ENCODE results near the gene NDUFAF4.

Gene NDUFAF4

DNA sequence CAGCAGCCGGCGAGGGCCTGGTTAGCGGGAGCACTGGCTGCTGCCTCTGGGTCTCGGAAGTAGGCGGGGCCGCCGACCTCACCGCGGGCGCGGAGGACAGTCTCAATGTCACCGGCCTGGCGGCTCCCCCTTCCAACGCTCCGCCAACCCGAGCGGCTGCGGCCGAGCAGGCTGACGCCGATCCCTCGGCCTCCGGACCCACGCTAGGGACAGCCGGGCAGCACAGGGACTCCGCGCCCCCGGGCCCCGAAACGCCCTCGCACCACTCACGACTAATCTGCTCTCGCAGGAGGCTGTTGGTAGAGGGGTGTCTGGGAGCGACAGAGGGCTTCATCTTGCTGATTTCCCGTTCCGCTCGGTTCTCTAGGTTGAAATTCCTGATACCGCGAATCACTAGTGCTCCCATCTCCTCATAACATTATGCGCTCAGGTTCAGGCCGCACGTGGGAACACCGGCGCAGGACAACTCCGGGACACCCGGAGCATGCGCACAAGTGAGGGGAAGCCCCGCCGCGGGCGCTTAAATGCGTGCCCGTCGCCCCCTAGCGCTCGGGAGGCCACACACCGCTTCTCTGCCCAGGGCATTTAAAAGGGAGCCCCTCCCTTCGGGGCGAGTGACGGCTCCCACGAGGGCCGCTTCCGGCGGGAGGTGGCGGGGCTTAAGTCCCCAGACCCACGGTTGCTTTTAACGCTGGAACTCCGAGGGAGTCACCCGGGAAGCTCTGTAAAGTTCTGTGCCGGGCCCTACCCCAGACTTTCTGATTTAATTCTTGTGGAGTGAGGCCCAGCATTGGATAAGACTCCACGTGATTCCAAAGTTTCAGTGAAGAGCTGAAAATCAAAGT, at the start of gene NDUFAF4:
TSS of gene NDUFAF4 (minus strand) at position 496 of the 845 bp plus-strand sequence. CDS start at position 406, 90 bp downstream.
- peak; percentile 90 to 93 for DNase-seq (ENCODE audit: low read depth in 1 of 2, low spot score in 1 of 2)

DNA sequence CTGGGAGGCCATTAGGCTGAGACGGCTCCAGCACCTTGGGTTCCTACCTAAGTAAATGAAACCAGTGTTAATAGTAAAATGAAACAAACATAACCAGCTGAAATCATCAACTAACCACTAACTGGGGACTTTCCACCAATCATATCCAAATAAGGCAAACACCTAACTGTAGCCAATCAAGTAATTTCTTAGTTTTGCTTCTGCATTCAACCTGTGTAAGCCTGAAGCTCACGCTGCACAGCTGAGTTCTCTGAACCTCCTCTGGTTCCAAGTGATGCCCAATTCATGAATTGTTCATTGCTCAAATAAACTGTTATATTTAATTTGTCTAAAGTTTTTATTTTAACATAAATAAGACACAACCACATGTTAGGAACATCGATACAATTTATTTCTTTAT, 49.4 kb upstream of the NDUFAF4 start:
- no peak for DNase-seq (ENCODE audit: low read depth in 1 of 2, low spot score in 1 of 2)

DNA sequence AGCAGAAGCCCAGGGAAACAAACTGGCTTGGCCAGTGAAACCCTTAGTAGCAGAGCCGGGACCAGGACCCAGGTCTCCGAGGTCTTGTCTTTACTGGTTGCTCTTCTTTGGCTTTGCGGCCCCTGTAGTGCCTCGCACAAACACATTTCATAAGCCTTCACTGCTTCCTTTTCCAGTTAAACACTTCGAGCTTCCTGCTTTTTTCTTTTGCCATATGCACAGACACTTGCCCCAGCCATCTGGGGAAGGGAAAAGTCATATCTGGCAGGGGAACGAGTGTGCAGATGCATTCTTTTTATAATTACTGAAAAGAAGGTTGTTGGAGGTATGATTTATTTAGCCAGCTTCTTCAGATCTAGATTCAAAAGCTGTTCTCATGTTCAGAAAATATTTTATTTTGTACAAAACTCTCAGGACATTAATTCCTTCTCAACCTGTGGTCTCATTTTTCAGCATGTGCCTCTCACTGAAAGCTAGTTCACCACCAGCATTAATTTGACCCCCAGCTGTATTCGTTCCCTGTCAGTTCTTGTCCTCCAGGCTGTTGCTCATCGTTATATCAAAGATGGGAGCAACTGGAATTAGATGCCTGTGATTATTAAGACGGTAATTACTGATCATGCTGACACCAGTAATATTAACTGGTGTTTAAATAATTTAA, 46.0 kb upstream of the NDUFAF4 start:
- no peak for DNase-seq (ENCODE audit: low read depth in 1 of 2, low spot score in 1 of 2)

DNA sequence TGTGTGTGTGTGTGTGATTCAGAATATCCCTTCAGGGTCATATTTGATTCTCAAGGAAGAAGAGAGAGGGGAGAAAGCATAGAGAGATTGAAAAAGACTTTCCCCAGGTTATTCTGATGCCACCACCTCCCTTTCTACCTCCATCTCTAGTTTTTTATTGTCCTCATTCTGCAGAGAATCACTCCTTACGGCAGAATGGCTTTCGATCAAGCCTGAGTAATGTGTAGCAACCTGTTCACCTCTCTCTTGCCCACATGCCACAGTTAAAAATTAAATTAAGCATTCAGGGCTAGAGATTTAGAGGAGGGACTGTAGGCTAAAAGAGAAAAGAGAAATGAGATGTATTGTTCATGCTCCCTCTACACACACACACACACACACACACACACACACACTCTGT, 45.0 kb upstream of the NDUFAF4 start:
- no peak for DNase-seq (ENCODE audit: low read depth in 1 of 2, low spot score in 1 of 2)

DNA sequence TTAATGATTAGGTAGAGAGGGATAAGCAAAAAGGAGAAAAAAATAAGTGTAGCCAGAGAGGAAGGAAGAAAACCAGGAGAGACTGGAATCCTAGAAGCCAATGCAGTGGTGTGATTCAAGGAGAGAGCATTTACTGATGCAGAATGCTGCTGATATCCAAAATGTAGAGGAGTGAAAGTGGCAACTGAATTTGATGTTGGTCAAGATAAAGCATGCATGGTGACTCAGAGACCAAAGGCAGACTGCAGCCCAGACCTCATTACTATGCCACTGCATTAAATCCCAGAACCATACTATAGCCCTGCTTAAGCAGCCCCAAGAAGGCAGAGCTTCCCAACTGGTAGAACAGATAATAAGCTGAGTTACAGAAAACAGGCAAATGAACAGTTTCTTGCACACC, 42.6 kb upstream of the NDUFAF4 start:
- DNase-seq (ENCODE audit: low read depth in 1 of 2, low spot score in 1 of 2): no peak

DNA sequence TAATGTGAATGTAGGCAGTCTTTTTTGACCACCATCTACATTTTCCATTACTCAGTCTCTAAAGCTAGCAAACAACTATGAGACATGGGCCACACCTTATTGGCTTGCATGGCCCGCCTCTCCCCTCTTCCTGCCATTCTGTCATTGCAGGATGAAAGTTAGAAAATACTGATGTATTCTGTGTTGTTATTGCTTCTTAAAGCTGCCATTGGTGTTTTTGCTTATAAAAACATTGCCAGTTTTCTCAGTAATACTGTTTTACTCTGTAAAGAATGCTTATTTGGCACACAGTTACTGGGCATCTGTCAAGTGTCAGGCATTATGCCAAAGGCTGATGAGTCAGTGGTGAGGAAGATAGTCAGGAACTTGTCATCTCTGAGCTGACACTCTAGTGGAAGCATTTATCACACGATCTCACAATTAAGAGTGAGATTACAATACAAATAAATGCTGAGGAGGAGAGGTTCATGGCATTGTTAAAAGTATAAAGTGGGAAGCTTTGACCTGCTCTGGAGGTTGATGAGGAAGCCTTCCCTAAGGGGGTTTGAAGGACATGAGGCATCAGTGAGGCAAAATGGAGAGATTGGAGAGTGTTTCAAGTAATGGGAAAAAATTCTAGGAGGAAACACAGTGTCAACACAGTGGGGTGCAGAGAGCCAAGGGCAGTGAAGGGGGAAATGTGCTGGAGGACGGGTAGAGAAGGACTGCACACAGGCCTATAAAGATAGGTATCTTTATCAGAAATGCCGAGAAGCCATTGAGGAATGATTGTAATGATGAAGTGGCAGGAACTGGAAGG, 41.5 kb upstream of the NDUFAF4 start:
- DNase-seq (ENCODE audit: low read depth in 1 of 2, low spot score in 1 of 2): no peak

DNA sequence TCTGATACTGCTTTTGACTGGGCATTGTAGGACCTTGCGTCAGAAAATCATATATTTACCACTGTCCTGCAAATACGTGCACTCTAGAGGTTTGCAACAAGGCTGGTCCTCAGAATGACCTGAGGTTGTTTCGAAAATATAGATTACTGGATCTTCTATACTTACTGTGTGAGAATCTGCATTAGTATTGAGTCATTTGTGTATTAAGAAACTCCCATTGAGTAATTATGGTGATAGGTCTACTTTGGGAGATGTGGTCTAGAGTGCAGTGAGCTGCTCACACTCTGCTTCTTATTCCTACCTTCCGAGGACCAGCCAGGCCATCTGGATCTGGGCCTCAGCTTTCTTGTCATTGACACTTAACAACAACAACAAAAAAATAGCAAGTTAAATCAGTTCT, 36.4 kb upstream of the NDUFAF4 start:
- DNase-seq (ENCODE audit: low read depth in 1 of 2, low spot score in 1 of 2): no peak

DNA sequence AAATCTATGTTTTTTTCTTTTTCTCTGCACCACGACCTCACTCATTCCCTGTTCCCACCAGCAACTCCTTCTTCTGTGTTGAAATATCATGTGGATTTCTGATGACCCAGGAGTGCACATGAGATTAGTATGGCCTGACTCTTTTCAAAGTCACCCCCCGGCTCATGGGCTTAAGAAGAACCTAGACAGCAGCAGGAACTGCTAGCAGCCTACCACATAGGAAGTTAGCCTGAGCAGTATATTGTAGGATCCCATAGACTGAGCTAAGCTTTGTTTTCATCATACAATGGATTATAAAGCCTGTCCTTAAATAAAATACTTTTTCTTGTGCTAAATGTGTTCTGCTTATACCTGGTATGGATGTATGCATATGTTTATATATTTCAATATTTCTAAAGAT, 33.5 kb upstream of the NDUFAF4 start:
- no peak for DNase-seq (ENCODE audit: low read depth in 1 of 2, low spot score in 1 of 2)

DNA sequence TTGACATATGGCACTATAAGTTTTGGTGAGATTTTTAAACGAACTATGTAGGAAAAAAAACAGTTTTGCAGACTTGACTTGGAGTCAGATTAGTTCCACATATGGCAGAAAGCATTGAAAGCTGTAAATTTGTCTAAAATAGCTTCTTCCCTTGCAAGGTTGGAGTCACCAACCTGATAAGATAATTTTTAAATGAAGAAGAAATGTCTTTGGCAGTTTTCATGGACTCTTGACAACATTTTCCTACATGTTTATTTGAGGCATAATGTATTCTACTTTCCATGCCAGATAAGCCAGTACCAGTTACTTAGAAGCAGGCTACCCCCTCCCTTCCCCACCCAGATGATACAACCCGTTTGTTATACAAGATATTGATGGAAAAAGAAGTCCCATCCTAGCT, 32.0 kb upstream of the NDUFAF4 start:
- DNase-seq (ENCODE audit: low read depth in 1 of 2, low spot score in 1 of 2): no peak

DNA sequence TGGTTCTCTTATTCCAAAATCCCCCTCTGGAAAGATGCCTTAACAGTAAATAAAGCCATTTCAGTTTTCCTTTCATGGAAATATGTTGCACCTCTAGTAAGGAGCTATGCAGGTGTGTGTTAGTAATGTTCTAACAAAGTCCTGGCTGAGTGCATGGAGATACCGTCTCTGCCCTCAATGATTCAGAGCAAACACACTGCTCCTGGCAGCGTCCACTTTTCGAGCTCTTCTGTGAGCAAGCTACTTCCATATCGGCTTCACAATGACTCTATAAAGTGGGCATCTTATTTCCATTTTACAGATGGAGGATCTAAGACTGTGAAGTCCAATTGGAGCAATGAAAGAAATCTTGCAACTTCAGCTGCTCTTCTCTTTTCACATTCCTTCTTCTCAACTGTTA, 30.0 kb upstream of the NDUFAF4 start:
- no peak for DNase-seq (ENCODE audit: low read depth in 1 of 2, low spot score in 1 of 2)

DNA sequence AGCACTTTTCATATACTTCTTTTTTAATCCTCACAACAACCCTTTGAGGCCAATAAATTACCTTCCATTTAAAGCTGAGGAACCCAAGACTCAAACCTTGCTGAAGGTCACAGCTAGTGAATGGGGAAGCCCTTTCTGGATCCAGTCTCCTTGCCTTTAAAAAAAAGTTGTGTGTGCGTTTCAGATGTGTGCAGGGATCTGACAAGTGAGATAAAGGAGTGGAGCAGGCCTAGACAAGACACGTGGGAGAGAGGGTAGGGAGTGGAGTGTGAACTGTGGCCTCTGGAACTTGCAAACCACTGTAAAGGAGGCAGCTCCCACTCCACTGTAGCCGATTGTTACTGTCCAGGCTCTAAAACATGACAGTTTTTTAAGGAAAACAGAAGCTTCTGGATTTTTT, 28.7 kb upstream of the NDUFAF4 start:
- no peak for DNase-seq (ENCODE audit: low read depth in 1 of 2, low spot score in 1 of 2)

DNA sequence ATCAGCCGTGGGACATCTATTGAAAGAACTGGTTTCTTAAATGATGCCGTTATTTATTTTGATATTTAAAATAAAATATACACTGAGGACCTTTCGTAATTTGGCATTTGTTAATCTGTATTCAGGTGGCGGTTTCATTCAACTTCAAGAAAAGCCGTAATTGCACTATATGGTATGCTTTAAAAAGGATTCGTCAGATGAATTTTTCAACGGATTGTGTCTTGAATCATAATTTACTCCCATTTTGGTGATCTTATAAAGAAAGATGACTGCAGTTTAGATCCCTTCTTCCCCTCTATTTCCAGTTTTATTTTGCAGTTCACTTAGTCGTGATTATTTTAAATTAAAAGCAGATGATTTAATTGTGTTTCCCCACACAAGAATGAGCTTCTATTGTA, 27.6 kb upstream of the NDUFAF4 start:
- no peak for DNase-seq (ENCODE audit: low read depth in 1 of 2, low spot score in 1 of 2)

DNA sequence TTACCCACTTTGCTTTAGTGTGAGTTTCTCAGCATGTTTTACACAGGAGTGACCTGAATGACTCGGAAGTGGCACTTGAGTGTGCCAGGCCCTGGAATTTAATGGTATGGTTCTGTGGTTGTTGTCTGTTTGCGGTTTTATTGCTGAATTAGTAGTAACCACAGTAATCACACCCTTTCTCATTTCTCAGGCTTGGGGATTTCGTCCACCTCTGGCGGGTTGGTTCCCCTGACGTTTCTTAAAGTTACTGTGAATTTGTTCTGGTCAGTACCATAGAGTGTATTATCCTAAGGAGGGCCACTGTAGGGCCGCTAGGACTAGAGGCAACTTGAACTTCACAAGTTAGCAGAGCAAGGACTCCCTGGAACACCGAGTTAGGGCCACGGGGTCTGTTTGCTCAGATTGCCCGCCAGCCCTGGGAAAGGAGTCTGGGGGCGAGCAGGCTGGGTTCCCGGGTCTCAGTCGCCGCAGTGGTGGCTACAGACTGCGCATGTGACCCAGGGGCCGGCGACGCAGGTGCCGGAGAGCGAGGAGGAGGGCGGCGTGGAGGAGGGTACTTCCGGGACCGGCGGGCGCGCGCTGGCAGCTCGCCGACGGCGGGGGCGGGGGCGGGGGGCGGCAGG, 26.3 kb upstream of the NDUFAF4 start:
- DNase-seq (ENCODE audit: low read depth in 1 of 2, low spot score in 1 of 2): no peak

DNA sequence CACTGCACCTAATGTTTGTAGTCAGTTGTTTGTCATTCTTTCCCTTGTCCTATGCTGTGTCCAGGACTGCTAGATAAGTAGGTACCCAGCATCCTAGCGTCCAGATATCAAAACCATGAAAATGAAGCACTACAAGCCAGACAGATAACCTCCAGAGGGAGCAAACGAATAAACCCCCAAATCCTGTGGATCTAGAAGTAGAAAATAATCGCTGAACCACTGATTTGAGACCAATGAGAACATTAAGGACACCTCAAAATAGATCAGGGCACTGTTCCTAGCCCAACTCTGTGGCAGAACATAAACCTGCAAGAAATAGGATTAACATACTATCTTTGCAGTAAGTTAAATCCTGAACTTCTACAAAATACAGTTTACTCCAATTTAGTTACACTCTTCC, 25.7 kb upstream of the NDUFAF4 start:
- no peak for DNase-seq (ENCODE audit: low read depth in 1 of 2, low spot score in 1 of 2)

DNA sequence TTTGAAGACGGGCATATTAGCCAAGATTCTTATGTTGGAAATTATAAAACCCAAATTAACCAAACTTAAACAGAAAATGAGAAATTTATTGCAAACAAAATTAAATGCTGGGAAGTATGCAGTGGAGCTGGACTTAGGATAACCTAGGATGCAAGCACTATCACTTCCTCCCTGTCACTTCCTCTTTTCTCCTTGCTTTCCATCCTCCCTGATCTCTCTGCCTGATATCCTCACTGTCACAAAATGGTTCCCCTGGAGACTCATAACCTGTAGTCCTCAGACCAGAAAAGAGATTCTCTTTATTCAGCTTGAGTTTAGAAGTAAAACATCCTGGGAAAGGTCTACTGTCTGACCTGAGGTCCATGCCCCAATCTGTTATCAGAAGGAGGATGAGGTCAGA, 19.4 kb upstream of the NDUFAF4 start:
- no peak for DNase-seq (ENCODE audit: low read depth in 1 of 2, low spot score in 1 of 2)

DNA sequence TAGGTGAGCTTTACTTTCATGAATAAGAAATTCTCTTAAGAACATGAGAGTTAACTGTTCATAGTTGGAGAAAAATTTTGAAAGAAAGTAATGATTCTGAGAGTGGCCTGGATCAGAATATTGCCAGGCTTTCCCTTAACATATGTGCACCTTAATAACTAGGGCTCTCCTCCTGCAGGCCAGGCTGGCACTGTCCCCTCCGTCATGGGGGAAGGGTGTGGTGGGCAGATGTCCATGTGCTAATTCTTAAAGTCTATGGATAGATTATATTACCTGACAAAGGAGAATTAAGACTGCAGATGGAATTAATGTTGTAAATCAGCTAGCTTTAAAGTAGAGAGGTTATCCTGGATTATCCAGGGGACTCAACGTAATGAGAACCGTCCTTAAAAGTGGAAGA, 15.9 kb upstream of the NDUFAF4 start:
- no peak for DNase-seq (ENCODE audit: low read depth in 1 of 2, low spot score in 1 of 2)

DNA sequence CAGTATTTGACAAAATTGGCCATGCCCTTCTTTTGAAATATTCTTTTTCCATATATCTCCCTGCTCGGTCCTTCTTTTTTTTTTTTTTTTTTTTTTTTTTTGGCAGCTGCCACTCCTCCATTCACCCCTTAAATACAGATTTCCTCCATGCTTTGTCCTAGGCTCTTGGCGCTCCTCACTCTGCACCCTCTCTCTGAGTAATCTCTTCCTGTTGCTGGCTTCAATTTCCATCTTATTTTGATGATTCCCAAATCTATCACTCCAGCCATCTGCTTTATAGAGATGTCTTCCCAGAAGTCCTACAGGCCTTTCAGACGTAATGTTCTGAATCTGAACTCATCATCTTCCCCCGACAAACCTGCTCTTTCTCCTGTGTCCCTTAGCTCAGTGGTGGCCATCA, 14.1 kb upstream of the NDUFAF4 start:
- DNase-seq (ENCODE audit: low read depth in 1 of 2, low spot score in 1 of 2): no peak

DNA sequence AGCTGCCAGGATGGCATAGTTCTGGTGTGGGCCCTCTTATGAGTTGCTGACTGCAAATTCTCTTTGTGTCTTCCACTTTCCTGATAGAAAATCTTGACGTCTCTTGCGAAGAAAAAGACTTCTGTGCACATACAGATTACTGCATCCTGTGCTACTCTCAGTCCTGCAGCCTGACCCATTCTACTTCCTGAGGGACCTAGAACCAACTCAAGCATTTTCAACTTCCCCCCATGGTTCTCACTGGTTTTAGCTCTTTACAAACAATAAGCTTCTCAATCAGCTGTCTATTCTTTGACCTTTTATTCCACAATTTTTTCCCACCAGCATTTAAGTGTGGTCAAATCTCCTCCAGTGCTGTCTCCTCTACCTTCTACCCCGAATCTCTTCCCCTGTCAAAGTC, 13.5 kb upstream of the NDUFAF4 start:
- no peak for DNase-seq (ENCODE audit: low read depth in 1 of 2, low spot score in 1 of 2)

DNA sequence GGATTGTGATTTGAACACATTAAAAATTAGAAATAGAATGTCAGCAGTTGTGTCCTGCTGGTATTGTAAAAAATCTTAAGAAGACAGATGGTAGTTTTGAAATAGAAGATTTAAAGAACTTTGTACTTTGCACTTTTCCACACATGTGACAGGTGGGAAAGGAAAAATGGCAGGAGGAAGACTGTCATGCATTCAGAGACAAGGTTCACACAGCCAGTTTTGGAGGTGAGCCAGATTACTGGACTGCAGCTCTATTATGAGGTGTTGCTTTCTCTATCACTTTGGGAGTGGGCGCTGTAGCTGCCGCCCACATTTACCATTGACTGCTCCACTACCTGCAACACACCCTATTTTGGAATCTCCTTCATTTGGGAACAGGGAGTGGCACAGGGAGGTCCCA, 12.1 kb upstream of the NDUFAF4 start:
- no peak for DNase-seq (ENCODE audit: low read depth in 1 of 2, low spot score in 1 of 2)

DNA sequence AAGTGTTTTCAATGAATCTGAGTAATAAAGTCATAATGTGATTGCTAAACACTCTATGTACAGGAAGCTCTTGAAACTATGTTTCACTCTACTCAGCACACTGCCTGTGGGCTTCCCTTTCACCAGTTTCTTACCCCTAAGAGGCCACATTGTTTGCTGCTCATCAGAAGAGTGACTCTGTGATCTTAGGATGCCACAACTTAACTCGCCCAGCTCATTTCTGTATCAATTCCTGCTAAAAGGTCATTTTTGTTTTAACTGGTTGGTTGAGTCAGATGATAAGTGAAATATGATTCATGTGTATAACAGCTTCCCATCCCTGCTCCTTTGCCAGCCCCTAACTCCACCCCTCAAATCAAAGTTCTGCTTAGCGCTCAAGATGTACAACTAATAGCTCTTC, 9.8 kb upstream of the NDUFAF4 start:
- DNase-seq (ENCODE audit: low read depth in 1 of 2, low spot score in 1 of 2): no peak

DNA sequence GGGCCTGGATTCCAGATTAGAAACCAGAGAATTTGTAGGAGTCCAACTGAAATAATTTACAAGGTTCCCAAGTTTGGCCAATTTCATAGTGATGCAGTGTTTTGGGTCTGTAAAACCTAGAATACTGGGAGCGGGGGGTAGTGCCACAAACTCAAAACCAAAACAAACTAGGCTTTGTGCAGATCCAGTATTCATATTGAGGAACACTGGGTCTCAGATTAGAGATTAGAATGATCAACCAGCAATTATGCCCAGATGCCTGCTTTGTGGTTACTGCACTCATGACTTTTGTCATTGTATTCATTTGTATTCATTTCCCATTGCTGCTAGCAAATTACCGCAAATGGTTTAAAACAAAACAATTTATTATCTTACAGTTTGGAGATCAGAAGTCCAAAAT, 3.2 kb upstream of the NDUFAF4 start:
- DNase-seq (ENCODE audit: low read depth in 1 of 2, low spot score in 1 of 2): no peak
